GM19455 (cell line): Measurements from ENCODE around the gene STK11.
"Not testable (repeated sequence)": the region's sequence is repeated elsewhere in the genome, so short reads cannot be mapped to it uniquely, and the experiment has no call there.

Experiments
- ATAC-seq: cut with Tn5 transposase; IDR thresholded peaks from one replicate; pipeline ENCODE4 v1.9.1; 2021; ENCODE audit not compliant: unreplicated experiment

Gene STK11

DNA sequence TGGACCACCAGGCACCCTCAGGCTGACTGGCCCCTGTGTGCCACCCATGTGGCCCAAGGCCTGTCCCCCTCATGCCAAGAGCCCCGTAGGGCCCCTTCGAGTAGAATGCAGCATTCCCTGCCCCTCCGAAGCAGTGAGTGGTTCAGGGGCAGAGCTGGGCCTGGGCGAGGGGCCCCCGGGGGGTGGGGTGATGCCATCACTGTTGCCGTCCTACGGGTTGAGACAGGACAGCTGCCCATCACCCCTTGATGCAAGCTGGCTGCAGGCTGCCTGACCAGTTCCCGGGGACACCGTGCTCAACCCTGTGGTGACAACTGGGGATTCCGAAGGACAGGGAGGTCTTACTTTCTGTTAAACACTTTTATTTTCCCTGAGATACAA lies 36.2 kb upstream of the STK11 start:
- no peak for ATAC-seq

DNA sequence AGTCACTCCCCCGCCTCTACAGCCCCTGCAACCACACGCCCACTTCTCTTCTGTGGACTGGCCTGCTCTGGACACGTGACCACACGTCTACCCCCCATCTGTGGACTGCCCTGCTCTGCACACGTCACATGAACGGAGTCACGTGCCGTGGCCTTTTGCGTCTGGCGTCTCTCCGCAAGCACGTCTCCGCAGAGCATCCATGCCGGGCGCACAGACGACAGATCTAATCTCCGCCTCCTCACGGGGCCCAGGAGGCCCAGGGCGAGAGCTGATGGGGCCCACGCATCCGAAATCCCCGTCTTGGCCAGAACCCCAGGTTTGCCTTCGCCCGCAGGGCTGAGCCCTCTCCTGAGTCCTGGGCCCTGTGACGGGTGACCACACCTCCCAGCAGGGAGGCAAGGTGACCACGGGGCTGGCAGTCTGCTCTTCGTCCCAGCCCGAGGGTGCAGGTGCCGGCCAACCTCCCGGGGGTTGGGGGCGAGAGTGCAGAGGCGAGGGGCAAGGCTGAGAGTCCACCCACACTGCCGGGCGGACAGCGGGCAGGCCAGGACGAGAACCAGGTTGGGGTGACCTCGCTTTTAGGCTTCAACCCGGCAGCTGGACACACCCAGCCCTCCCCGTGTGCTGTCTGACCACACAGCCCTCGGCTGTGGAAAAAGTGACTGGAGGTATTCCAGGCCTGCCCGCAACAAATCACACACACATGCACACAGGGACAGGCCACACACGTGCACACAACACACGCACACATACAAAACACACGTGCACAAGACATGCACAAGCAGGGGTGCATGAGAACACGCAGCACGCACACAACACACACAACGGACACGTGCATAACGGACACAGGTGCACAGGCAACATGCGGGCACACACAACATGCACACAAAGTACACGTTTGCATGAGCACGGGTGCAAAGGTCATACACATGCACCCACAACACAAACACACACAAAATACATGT lies 35.4 kb upstream of the STK11 start:
- ATAC-seq = no peak

DNA sequence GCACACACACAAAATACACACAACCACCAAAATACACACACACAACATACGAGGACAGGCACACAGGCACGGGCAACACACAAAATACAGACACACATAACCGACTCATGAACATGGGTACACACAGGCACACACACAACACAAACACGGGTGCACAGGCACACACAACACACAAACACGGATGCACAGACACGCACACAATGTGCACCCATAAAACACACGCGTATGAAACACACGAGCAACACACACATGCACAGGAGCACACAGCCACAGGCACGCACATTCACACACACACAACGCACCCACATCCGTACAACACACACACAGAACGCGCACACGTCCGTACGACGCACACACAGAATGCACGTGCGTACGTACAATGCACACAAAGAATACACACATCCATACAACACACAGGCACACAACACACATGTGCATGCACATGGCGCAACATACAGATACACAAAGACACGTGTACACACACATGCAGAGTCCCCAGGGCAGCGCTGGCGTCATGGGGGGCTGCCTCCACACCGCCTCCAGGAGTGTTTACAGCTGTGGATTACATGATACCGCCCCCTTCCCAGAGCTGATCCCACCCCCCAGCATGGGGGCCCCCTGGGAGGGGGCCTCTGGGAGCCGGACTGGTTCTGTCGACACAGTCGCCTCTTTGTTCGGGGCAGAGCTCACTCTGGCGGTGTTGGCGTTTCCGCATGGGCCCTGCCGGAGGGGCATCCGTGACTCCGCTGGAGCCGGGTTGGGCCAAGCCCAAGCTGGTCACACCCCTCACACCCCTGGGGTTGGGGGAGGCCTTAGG lies 34.4 kb upstream of the STK11 start:
- ATAC-seq = no peak

DNA sequence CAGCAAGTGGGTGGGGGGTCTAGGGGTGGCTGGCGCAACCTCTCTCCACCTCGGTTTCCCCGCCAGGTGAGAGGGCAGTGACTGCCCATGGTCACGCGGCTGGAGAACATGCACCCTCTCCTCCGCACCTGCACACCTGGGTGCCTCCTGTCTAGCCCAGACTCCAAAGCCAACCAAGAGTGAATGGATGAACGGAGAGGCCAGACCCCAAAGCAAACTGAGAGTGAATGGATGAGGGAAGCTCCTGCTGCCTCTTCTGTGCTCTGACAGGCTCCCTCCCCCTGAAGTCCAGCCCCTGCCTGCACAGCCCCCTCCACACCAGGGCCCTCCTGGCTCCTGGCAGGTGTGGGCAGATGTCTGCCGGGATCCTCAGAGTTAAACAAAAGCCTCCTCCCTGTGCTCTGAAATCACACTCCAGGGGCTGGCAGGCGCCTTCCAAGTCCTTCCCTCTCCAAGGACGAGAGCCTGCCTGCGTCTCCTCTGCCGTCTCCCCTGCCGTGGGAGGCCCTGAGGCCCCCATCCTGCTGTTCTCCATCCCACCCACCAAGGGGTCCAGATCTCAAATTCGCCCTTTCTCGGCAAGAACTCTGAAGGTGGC lies 33.7 kb upstream of the STK11 start:
- no peak for ATAC-seq

DNA sequence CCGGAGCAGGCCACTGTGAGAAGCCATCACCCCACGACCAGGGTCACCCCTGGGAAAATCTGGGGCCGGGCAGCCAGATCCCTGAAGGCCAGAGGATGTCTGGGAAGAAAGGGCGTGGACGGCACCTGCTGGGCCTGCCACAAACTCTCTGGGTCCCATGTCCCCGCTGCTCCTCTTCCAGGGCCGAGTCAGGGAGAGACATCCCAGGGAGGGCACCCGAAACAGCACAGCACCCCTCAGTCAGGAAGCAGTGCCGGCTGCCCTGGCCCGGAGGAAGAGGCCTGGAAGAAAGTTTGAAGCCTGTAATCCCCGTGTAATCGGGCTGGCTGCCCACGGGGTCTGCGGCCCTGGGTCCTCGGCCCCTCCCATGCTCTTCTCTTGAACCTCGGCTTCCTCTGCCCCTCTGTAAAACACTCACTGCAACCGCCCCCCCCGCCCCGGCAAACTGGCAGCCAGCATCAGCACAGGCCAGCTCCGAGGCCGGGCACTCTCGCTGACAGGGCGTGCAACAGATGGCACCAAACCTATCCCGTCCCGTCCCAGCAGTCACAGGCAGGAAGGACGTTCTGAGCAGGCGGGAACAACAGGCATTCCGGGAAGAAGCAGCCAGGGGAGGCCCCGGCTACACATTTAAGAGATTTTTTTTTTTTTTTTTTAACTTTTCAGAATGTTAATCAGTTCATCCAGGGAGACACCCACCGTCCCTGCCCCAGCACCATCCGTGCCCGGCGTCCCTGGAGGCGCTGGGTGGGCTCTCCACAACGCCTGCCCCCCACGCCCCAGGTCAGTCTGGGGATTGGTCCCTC lies 33.0 kb upstream of the STK11 start:
- no peak for ATAC-seq

DNA sequence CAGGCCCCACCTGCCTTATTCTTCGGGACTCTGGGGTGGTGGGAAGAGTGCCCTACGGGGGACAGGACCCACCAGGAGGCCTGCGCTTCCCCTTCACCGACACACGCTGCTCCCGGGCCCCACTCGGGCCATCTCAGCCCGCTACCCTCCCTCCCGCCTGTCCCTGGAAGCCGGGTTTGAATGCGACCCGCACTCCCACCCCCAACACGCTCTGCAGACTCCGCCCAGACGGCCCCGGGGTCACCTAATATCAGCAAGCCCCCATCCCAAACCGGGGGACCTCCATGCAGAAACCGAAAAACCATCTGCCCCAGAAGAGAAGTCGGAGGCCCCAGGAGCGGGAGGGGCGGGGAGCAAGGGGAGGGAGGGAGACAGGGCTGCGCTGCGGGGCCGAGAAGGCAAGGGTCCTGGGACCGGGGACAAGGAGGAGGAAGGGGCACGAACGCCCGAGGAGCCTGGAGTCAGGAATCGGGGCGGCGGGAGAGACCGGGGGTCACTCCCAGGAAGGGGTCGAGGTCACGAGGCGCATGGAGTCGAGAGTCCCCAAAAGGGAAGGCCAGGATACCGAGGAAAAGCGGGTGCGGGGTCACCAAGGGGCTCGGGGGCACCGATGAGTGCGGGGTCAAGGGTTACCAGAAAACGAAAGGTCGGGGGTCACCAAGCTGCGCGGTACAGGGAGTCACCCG lies 32.3 kb upstream of the STK11 start:
- no peak for ATAC-seq

DNA sequence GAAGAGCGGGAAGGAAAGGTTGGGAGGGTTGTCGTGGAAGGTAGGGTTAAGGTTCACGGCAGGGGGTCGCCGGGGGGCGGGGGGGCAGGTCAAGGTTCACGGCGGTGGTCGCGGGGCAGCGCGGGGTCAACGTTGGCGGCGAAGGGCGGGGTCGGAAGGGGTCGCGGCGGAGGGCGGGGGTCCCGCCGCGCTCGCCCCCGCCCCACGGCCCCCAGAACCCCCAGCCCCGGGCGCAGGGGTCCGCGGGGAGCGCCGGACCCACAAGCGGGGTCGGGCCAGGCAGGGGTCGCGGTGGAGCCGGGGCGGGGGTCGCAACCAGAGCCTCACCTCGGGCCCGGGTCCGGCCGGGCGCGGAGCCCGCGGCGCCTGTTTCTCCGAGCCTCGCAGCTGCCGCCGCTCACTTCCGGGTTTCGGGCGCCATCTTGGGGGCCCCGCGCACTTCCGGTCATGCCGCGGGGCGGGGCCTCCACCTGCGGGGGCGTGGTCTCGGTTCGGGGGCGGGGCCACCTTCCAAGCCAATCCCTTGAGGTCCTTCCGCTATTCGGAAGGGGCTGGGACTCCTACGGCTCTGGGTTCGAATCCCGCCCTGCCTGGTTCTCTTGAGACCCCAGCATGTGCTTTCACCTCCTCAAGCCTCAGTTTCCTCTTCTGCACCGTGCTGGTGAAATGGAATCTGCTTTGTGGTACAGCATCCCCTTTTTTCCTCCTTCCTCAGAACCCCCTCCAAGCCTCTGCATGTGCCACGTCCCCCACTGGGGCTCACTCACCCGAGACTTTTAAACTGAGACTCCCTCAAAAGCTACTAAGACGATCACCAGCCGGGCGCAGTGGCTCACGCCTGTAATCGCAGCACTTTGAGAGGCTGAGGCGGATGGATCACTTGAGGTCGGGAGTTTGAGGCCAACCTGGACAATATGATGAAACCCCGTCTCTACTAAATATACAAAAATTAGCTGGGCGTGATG lies 31.5 kb upstream of the STK11 start, which contains the start of gene SBNO2:
TSS of gene SBNO2 (minus strand) at position 424 of the 965 bp plus-strand sequence. CDS start 19,992 bp downstream, outside the sequence.
- ATAC-seq = no peak

DNA sequence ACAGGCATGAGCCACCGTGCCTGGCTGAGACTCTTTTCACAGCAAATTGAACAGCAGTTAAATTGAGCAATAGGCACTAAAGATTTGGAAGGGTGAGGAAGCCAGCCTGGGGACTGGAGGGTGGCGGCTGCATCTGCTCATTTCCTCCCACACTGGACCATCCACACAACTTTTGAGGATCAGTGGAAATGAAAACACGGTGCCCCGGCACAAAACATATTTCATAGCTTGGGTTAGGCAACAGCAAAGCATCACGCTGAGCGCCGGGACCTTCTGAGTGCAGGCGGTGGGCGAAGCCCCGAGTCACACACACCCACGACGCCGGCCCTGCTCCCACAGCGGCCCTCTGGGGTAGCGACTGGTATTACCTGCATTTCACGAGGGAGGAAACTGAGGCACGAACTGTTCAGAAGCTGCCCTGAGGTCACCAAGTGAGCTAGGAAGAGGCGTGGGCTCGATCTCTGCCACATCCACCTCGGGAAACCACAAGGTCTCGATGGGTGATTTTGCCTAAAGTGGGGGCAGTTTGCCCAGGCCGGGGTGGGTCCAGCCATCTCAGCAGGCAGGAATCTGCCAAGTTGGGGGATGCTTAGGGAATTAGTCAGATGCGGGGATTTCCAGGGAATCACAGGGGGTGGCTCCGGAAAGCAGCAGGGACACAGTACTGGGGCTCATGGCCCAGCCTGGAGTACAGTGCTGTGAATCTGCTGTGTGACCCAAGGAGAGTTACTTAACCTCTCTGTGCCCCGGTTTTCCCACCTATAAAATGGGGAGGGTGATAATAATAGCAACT lies 28.1 kb upstream of the STK11 start:
- no peak for ATAC-seq

DNA sequence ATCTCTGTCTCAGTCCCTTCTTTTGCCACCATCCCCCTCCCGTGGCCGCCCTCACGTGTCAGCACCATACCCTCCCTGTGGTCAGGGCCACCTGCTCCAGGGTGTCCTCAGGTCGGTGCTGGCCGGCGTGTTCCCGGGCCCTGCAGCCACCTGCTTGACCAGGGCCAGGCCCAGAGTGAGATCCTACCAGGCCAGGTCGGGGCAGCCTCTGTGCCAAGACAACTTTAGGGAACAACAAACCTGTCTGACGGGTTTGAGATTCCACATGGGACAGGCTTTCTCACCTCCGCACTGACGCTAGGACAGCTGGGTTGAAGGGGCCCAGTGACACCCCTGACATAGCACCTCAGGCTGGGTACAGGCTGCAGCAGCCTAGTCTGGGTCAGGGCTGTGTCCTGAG lies 24.0 kb upstream of the STK11 start:
- ATAC-seq = no peak

DNA sequence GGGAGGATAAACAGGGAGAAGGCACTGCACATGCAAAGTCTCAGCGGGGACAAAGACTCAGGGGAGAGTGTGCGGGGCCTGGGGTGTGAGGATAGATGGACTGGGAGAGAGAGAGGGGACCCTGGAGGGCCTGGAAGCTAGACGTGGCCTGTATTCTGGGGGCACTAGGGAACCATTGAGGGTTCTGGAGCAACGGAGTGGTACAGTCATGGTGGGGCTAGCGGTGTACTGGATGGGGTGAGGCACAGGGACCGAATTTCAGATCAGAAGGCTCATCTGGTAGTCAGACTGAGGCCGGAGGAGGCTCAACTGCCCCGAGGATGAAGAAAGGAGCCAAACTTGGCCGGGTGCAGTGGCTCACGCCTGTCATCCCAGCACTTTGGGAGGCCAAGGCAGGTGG lies 23.5 kb upstream of the STK11 start:
- no peak for ATAC-seq

DNA sequence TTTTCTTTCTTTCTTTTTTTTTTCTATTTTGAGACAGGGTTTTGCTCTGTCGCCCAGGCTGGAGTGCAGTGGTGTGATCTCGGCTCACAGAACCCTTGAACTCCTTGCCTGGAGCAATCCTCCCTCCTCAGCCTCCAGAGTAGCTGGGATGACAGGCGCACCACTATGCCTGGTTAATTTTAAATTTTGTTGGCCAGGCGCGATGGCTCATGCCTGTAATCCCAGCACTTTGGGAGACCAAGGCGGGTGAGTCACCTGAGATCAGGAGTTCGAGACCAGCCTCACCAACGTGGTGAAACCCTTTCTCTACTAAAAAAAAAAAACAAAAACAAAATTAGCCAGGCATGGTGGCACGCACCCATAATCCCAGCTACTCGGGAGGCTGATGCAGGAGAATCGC lies 22.9 kb upstream of the STK11 start:
- no peak for ATAC-seq

DNA sequence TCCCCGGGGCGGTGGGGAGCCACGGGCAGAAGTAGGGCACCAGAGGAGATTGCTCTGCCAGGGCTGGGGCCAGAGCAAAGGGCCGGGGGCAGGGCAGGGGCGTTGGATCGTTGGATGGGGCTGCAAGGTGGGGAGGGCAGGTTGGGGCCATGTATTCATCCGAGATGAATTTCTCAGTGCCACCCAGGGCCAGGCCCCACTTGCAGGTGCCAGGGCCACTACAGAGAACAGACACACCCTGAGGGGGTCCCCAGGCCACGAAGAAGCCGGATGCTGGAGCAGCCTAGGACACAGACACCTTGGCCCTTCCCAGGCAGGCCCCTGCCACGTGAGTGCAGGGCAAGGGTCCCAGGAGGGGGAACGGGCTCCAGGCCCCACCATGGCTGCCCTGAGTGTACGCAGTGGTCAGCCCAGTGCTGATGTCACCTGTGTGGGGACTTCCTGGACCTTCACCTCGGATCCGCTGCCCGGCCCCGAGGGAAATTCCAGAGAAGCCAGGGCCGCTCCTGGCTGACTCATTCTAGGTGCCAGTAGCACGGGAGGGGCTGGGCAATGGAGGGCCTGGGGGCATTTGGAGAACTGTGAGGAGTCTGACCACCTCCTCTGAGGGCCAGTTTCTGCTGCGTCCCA lies 21.9 kb upstream of the STK11 start:
- no peak for ATAC-seq

DNA sequence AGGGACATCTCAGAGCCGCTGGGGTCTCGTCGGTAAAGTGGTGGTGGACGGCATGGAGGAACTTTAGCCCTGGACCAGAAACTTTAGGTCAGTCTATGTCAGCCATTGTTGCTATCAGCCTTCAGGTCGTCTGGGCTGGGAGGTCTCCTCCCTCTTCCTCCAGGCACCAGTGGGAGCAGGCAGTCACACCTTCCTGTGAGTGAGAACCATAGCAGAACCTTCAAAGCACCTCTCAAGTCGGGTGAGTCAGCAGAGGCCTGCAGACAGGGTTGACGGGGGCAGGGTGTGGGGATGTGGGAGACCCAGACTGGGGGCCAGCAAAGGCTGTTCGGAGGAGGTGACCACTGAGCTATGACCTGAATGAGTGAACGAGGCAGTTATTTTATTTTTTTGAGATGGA lies 16.2 kb upstream of the STK11 start:
- no peak for ATAC-seq

DNA sequence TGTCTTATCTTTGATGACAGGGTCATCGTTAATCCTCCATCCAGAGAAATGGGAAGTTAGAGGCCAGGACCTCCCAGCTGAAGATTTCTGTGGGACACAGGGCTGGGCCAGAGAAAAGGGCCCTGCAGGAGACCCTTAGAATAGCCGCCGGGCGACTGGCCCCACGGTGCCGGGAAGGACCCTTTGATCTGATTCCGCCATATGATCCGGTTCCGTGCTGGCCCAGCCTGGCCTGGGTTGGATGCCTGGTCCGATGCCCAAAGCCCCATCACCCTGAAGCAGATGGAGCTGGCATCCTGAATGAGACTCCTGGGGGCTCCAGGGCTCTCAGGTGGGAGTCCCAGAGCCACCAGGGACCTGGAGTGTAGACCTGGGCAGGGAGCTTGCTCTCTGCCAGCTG lies 6.0 kb upstream of the STK11 start:
- no peak for ATAC-seq

DNA sequence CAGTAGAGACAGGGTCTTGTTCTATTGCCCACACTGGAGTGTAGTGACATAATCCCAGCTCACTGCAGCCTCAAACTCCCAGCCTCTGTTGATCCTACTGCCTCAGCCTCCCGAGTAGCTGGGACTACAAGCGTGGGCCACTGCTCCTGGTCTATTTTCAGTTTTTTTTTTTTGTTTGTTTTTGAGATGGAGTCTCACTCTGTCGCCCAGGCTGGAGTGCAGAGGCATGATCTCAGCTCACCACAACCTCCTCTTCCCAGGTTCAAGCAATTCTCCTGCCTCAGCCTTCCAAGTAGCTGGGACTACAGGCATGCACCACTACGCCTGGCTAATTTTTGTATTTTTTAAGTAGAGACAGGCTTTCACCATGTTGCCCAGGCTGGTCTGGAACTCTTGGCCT lies 5.0 kb upstream of the STK11 start:
- not testable (repeated sequence) for ATAC-seq

DNA sequence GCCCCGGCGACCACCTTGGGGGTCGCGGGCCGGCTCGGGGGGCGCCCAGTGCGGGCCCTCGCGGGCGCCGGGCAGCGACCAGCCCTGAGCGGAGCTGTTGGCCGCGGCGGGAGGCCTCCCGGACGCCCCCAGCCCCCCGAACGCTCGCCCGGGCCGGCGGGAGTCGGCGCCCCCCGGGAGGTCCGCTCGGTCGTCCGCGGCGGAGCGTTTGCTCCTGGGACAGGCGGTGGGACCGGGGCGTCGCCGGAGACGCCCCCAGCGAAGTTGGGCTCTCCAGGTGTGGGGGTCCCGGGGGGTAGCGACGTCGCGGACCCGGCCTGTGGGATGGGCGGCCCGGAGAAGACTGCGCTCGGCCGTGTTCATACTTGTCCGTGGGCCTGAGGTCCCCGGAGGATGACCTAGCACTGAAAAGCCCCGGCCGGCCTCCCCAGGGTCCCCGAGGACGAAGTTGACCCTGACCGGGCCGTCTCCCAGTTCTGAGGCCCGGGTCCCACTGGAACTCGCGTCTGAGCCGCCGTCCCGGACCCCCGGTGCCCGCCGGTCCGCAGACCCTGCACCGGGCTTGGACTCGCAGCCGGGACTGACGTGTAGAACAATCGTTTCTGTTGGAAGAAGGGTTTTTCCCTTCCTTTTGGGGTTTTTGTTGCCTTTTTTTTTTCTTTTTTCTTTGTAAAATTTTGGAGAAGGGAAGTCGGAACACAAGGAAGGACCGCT lies 729 bp downstream of the STK11 start:
- no peak for ATAC-seq

DNA sequence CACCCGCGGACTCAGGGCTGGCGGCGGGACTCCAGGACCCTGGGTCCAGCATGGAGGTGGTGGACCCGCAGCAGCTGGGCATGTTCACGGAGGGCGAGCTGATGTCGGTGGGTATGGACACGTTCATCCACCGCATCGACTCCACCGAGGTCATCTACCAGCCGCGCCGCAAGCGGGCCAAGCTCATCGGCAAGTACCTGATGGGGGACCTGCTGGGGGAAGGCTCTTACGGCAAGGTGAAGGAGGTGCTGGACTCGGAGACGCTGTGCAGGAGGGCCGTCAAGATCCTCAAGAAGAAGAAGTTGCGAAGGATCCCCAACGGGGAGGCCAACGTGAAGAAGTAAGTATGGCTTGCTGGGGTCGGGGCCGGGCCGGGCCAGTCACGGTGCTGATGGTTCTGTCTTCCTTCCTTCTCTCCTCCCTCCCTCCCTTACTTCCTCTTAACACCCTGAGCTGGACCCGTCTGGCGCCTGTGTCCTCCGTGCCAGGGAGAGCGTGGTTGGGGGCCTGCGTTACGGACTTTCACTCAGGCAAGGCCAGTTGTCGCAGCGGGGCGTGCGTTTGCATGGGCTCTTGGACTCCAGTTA lies 1.4 kb downstream of the STK11 start:
- no peak for ATAC-seq
